Measurements from ENCODE around the gene GBP1.

GBP1 gene

GRCh38 chr1:89065079-89065868 lies at the start of gene GBP1:
Gene GBP1, minus strand, starts transcription at chr1:89065208. Its CDS starts 1,974 bp downstream, at chr1:89063234.
- H3K4me3 ChIP-seq (ENCODE audit: low read depth, low read length) = peak within 1 kb of the TSS; percentile 49
- TF ChIP-seq CTCF (IDR thresholded peaks at IDR 0.05; ENCODE audit: low read depth, low read length, missing control alignments) = no peak
- DNase-seq (ENCODE audit: low read depth) = peak; percentile 81
- in situ Hi-C loops (cut with HindIII; ENCODE audit: low sequenced_read_pairs) = no loop called here

GRCh38 chr1:89114662-89115061 lies 49.7 kb upstream of the GBP1 start:
- in situ Hi-C loops (cut with HindIII; ENCODE audit: low sequenced_read_pairs) = no loop called here
- no peak overlapping the region for H3K4me3 ChIP-seq (ENCODE audit: low read depth, low read length)
- no peak for DNase-seq (ENCODE audit: low read depth)
- TF ChIP-seq CTCF (IDR thresholded peaks at IDR 0.05; ENCODE audit: low read depth, low read length, missing control alignments) = no peak

- H3K4me3 ChIP-seq (ENCODE audit: low read depth, low read length) = no peak overlapping the region
- in situ Hi-C loops (cut with HindIII; ENCODE audit: low sequenced_read_pairs) = no loop called here
- TF ChIP-seq CTCF (IDR thresholded peaks at IDR 0.05; ENCODE audit: low read depth, low read length, missing control alignments) = no peak
- DNase-seq (ENCODE audit: low read depth) = no peak
Observed at GRCh38 chr1:89112871-89113613, 48.0 kb upstream of the GBP1 start.

- in situ Hi-C loops (cut with HindIII; ENCODE audit: low sequenced_read_pairs) = no loop called here
- no peak for TF ChIP-seq CTCF (IDR thresholded peaks at IDR 0.05; ENCODE audit: low read depth, low read length, missing control alignments)
- no peak overlapping the region for H3K4me3 ChIP-seq (ENCODE audit: low read depth, low read length)
- no peak for DNase-seq (ENCODE audit: low read depth)
Observed at GRCh38 chr1:89104687-89105086, 39.7 kb upstream of the GBP1 start.

GRCh38 chr1:89104147-89104546 lies 39.1 kb upstream of the GBP1 start:
- no peak overlapping the region for H3K4me3 ChIP-seq (ENCODE audit: low read depth, low read length)
- in situ Hi-C loops (cut with HindIII; ENCODE audit: low sequenced_read_pairs) = no loop called here
- DNase-seq (ENCODE audit: low read depth) = no peak
- no peak for TF ChIP-seq CTCF (IDR thresholded peaks at IDR 0.05; ENCODE audit: low read depth, low read length, missing control alignments)

- TF ChIP-seq CTCF (IDR thresholded peaks at IDR 0.05; ENCODE audit: low read depth, low read length, missing control alignments) = no peak
- no peak overlapping the region for H3K4me3 ChIP-seq (ENCODE audit: low read depth, low read length)
- DNase-seq (ENCODE audit: low read depth) = no peak
- in situ Hi-C loops (cut with HindIII; ENCODE audit: low sequenced_read_pairs) = no loop called here
Observed at GRCh38 chr1:89102021-89102420, 37.0 kb upstream of the GBP1 start.

All from astrocyte of the cerebellum (primary cell).